NCI-H2081 (cell line): ENCODE results near the gene SLC6A15.
A peak's percentile ranks its signal among the peaks of the same experiment; 100 is the strongest.

Experiments used
- DNase-seq, 2 experiments: peaks; one replicate each; lab custom pipeline; 2025; lab: John Stamatoyannopoulos, UW

The SLC6A15 gene

GRCh38 chr12:84912198-84913128 is at the start of gene SLC6A15:
TSS of gene SLC6A15 (minus strand) at chr12:84912799. CDS start at chr12:84892120, 20,679 bp downstream.
- peak; percentile 92 for DNase-seq

- DNase-seq: no peak
Observed at GRCh38 chr12:84960918-84961317, 48.3 kb upstream of the SLC6A15 start.

GRCh38 chr12:84955298-84955697 is 42.7 kb upstream of the SLC6A15 start:
- DNase-seq: no peak

GRCh38 chr12:84954415-84954814 is 41.8 kb upstream of the SLC6A15 start:
- no peak for DNase-seq

GRCh38 chr12:84950971-84951546 is 38.5 kb upstream of the SLC6A15 start:
- no peak for DNase-seq

GRCh38 chr12:84946753-84947152 is 34.2 kb upstream of the SLC6A15 start:
- DNase-seq: no peak

GRCh38 chr12:84937415-84937814 is 24.8 kb upstream of the SLC6A15 start:
- DNase-seq: no peak

GRCh38 chr12:84929501-84929900 is 16.9 kb upstream of the SLC6A15 start:
- DNase-seq: no peak

- no peak for DNase-seq
Observed at GRCh38 chr12:84924981-84925380, 12.4 kb upstream of the SLC6A15 start.

GRCh38 chr12:84922693-84923092 is 10.1 kb upstream of the SLC6A15 start:
- no peak for DNase-seq

- DNase-seq: no peak
Observed at GRCh38 chr12:84920331-84920730, 7.7 kb upstream of the SLC6A15 start.

GRCh38 chr12:84919271-84919670 is 6.7 kb upstream of the SLC6A15 start:
- no peak for DNase-seq

GRCh38 chr12:84913129-84913515 is 523 bp upstream of the SLC6A15 start:
- peak; percentile 4 to 16 for DNase-seq

- peak; percentile 79 to 88 for DNase-seq
Observed at GRCh38 chr12:84911271-84912197, 1.1 kb downstream of the SLC6A15 start.

GRCh38 chr12:84910549-84911241 is 1.9 kb downstream of the SLC6A15 start:
- DNase-seq: peak; percentile 11 to 60

- DNase-seq: no peak
Observed at GRCh38 chr12:84904051-84904450, 8.5 kb downstream of the SLC6A15 start.

- no peak for DNase-seq
Observed at GRCh38 chr12:84891106-84891838, 21.3 kb downstream of the SLC6A15 start.

GRCh38 chr12:84889818-84890217 is 22.8 kb downstream of the SLC6A15 start:
- DNase-seq: no peak

- DNase-seq: no peak
Observed at GRCh38 chr12:84888861-84889260, 23.7 kb downstream of the SLC6A15 start.

GRCh38 chr12:84877340-84877739 is 35.3 kb downstream of the SLC6A15 start:
- DNase-seq: no peak

GRCh38 chr12:84875241-84875640 is 37.4 kb downstream of the SLC6A15 start:
- no peak for DNase-seq
